Lower leg skin (tissue), 4 donors: ENCODE data around the gene CD177. TPM values are rescaled to one million over a fixed set of nuclear protein-coding genes. Genes with fewer than 3 reads are reported as not detected.

Experiments used
- DNase-seq, 2 donors: peaks; one replicate each; pipeline ENCODE4 v3.0.0-alpha.2; 2019; ENCODE audit warnings: low spot score in 2 of 2
- H3K4me3 ChIP-seq: fragments of 200-600 bp; sonication (generic); 2 replicates; pipeline ENCODE4 v1.5.1; 2017; ENCODE audit warnings: mild to moderate bottlenecking, low read depth; ENCODE audit not compliant: poor library complexity, severe bottlenecking
- CTCF ChIP-seq, 3 donors: fragments of 450-650 bp; IDR thresholded peaks; one replicate each; pipeline ENCODE4 v1.5.1; 2016; ENCODE audit warnings: antibody characterized with exemption in 3 of 3, mild to moderate bottlenecking in 3 of 3, moderate library complexity in 2 of 3
- POLR2A ChIP-seq, 2 donors: fragments of 450-650 bp; IDR thresholded peaks; one replicate each; pipeline ENCODE4 v1.6.1; 2016 to 2017; ENCODE audit warnings: antibody characterized with exemption in 2 of 2, mild to moderate bottlenecking in 1 of 2, moderate library complexity in 1 of 2
- WGBS, 2 donors: methylation state at CpG; one replicate each; pipeline ENCODE4 v1.1.5; 2018; 5-methylcytosine and 5-hydroxymethylcytosine counted together
- intact Hi-C: fragments of 100-400 bp; cut with DNase I; formaldehyde crosslinking; loops from one replicate; pipeline ENCODE4 v1.15.0; 2023; ENCODE audit warnings: low total_unique reads
- total RNA-seq, 4 donors: library from RNA; depleted of rRNA; stranded (reverse); fragments of >200 nt; gene quantifications; one replicate each; pipeline ENCODE4 v1.1.0, GENCODE V29; 2016

CD177 gene
- total RNA-seq, 4 donors from 2014 or later: 0.34 to 0.94 (median 0.63) TPM; not detected in 1

GRCh38 chr19:43406297-43406696, 52.8 kb downstream of the CD177 start:
- DNase-seq: peak in 1 of 2 donors; percentile 70
- 60 to 72% methylated on average over 24 of the region's 24 CpGs for WGBS, 2 donors
- intact Hi-C loops: no loop called here
- no peak for TF ChIP-seq CTCF (IDR thresholded peaks at IDR 0.05)
- no peak overlapping the region for H3K4me3 ChIP-seq

- DNase-seq: peak in 1 of 2 donors; percentile 74
- H3K4me3 ChIP-seq: no peak overlapping the region
- intact Hi-C loops: no loop called here
- WGBS, 2 donors: 88% methylated on average over 16 to 22 of the region's 22 CpGs
- TF ChIP-seq POLR2A (IDR thresholded peaks at IDR 0.05): no peak
- TF ChIP-seq CTCF (IDR thresholded peaks at IDR 0.05): no peak
Measured at GRCh38 chr19:43407416-43408005, 54.0 kb downstream of the CD177 start.

- no peak for TF ChIP-seq POLR2A (IDR thresholded peaks at IDR 0.05)
- no peak for TF ChIP-seq CTCF (IDR thresholded peaks at IDR 0.05)
- intact Hi-C loops: no loop called here
- WGBS, 2 donors: 85 to 93% methylated on average over 31 of the region's 34 CpGs
- H3K4me3 ChIP-seq: no peak overlapping the region
- peak in 1 of 2 donors; percentile 40 for DNase-seq
Measured at GRCh38 chr19:43408043-43408442, 54.6 kb downstream of the CD177 start.

GRCh38 chr19:43409415-43409814, 55.9 kb downstream of the CD177 start:
- intact Hi-C loops: no loop called here
- H3K4me3 ChIP-seq: no peak overlapping the region
- no peak for DNase-seq
- WGBS, 2 donors: 88 to 94% methylated on average over 1 of the region's 1 CpG
- TF ChIP-seq POLR2A (IDR thresholded peaks at IDR 0.05) (no peak), CTCF (IDR thresholded peaks at IDR 0.05) (no peak)

- intact Hi-C loops: no loop called here
- peak in 1 of 2 donors; percentile 7 for DNase-seq
- TF ChIP-seq CTCF (IDR thresholded peaks at IDR 0.05): no peak
- TF ChIP-seq POLR2A (IDR thresholded peaks at IDR 0.05): no peak
- no peak overlapping the region for H3K4me3 ChIP-seq
- 67 to 84% methylated on average over 6 of the region's 6 CpGs for WGBS, 2 donors
Measured at GRCh38 chr19:43412441-43412840, 59.0 kb downstream of the CD177 start.

Other genes starting within 250 kb of the CD177 start
- gene PSG5, start 167.2 kb upstream of the CD177 start, total RNA-seq: 10 to 100 TPM in 1 of 4 donors, 1 to 10 TPM in 3; 1.5 to 11.2 (median 2.0) TPM
- gene PSG4, start 148.0 kb upstream of the CD177 start, total RNA-seq: 10 to 100 TPM in 1 of 4 donors, 1 to 10 TPM in 3; 3.5 to 21.8 (median 8.9) TPM
- gene PSG9, start 84.2 kb upstream of the CD177 start, total RNA-seq: not detected
- under 1 TPM in 1 of 4 donors, not detected in 3; 0.74 TPM for gene TEX101, start 61.2 kb downstream of the CD177 start, total RNA-seq
- 100 to 1,000 TPM; 344 to 549 (median 466) TPM for gene LYPD3, start 111.9 kb downstream of the CD177 start, total RNA-seq
- 100 to 1,000 TPM in 2 of 4 donors, 10 to 100 TPM in 2; 86.9 to 136 (median 114) TPM for gene PHLDB3, start 151.1 kb downstream of the CD177 start, total RNA-seq
- 10 to 100 TPM; 63.4 to 79.3 (median 72.8) TPM for gene ETHE1, start 173.5 kb downstream of the CD177 start, total RNA-seq
- gene ZNF575, start 179.5 kb downstream of the CD177 start, total RNA-seq: under 1 TPM in 3 of 4 donors, not detected in 1; 0.42 to 0.94 (median 0.88) TPM
- gene XRCC1, start 221.8 kb downstream of the CD177 start, total RNA-seq: 10 to 100 TPM; 27.9 to 37.6 (median 31.5) TPM
- 10 to 100 TPM in 1 of 4 donors, 1 to 10 TPM in 2, under 1 TPM in 1; 0.99 to 16.4 (median 3.1) TPM for gene PINLYP, start 222.1 kb downstream of the CD177 start, total RNA-seq
- gene IRGQ, start 242.4 kb downstream of the CD177 start, total RNA-seq: 10 to 100 TPM; 17.4 to 38.9 (median 21.7) TPM
- 10 to 100 TPM in 3 of 4 donors, 1 to 10 TPM in 1; 4.8 to 16.8 (median 14.3) TPM for gene ZNF576, start 242.9 kb downstream of the CD177 start, total RNA-seq